ENCODE data around the gene KYNU. TPM values are rescaled to one million over a fixed set of nuclear protein-coding genes. Genes with fewer than 3 reads are reported as not detected.

The KYNU gene
- total RNA-seq, 1 experiment from 2014 or later = 78.7 TPM

GRCh38 chr2:142997231-142997630 is 119.8 kb downstream of the KYNU start:
- Mint-ChIP-seq H3K9me3 (ENCODE audit: low read depth, unreplicated experiment) (no peaks in the 10 kb centered on the region), H3K27ac (ENCODE audit: unreplicated experiment) (no peak overlapping the region), H3K36me3 (ENCODE audit: insufficient read depth, unreplicated experiment) (peaks cover 5% of the 10 kb centered on the region), H3K27me3 (ENCODE audit: unreplicated experiment) (no peaks in the 10 kb centered on the region), H3K4me3 (ENCODE audit: low read depth, unreplicated experiment) (no peak overlapping the region), H3K4me1 (ENCODE audit: low read depth, unreplicated experiment) (peaks cover 9% of the 10 kb centered on the region)
- TF ChIP-seq CTCF (IDR thresholded peaks at IDR 0.05; ENCODE audit: unreplicated experiment) = no peak
- DNase-seq = no peak
- no TSS peak for BruUV-seq (replicated peaks)
- intact Hi-C loops (cut with micrococcal nuclease; ENCODE audit: unreplicated experiment) = no loop called here
- CTCF ChIA-PET = no interaction called here

GRCh38 chr2:143000599-143000998 is 123.1 kb downstream of the KYNU start:
- H3K9me3 Mint-ChIP-seq (ENCODE audit: low read depth, unreplicated experiment) = peaks cover 2% of the 10 kb centered on the region
- CTCF ChIA-PET = no interaction called here
- no peak for DNase-seq
- no peak for TF ChIP-seq CTCF (IDR thresholded peaks at IDR 0.05; ENCODE audit: unreplicated experiment)
- peaks cover 16% of the 10 kb centered on the region for H3K36me3 Mint-ChIP-seq (ENCODE audit: insufficient read depth, unreplicated experiment)
- no peak overlapping the region for H3K27ac Mint-ChIP-seq (ENCODE audit: unreplicated experiment)
- intact Hi-C loops (cut with micrococcal nuclease; ENCODE audit: unreplicated experiment) = no loop called here
- BruUV-seq (replicated peaks) = no TSS peak
- H3K27me3 Mint-ChIP-seq (ENCODE audit: unreplicated experiment) = no peaks in the 10 kb centered on the region
- H3K4me1 Mint-ChIP-seq (ENCODE audit: low read depth, unreplicated experiment) = peaks cover 9% of the 10 kb centered on the region
- no peak overlapping the region for H3K4me3 Mint-ChIP-seq (ENCODE audit: low read depth, unreplicated experiment)

- CTCF ChIA-PET = no interaction called here
- Mint-ChIP-seq H3K4me1 (ENCODE audit: low read depth, unreplicated experiment) (peaks cover 9% of the 10 kb centered on the region), H3K9me3 (ENCODE audit: low read depth, unreplicated experiment) (peaks cover 2% of the 10 kb centered on the region), H3K27ac (ENCODE audit: unreplicated experiment) (no peak overlapping the region), H3K4me3 (ENCODE audit: low read depth, unreplicated experiment) (no peak overlapping the region), H3K27me3 (ENCODE audit: unreplicated experiment) (no peaks in the 10 kb centered on the region), H3K36me3 (ENCODE audit: insufficient read depth, unreplicated experiment) (peaks cover 20% of the 10 kb centered on the region)
- intact Hi-C loops (cut with micrococcal nuclease; ENCODE audit: unreplicated experiment) = no loop called here
- TF ChIP-seq CTCF (IDR thresholded peaks at IDR 0.05; ENCODE audit: unreplicated experiment) = no peak
- no peak for DNase-seq
- no TSS peak for BruUV-seq (replicated peaks)
Observed at GRCh38 chr2:143001501-143001900, 124.0 kb downstream of the KYNU start.

GRCh38 chr2:143015656-143016055 is 138.2 kb downstream of the KYNU start:
- intact Hi-C loops (cut with micrococcal nuclease; ENCODE audit: unreplicated experiment) = no loop called here
- H3K4me1 Mint-ChIP-seq (ENCODE audit: low read depth, unreplicated experiment) = no peaks in the 10 kb centered on the region
- CTCF ChIA-PET = no interaction called here
- H3K9me3 Mint-ChIP-seq (ENCODE audit: low read depth, unreplicated experiment) = no peaks in the 10 kb centered on the region
- no peak overlapping the region for H3K4me3 Mint-ChIP-seq (ENCODE audit: low read depth, unreplicated experiment)
- H3K36me3 Mint-ChIP-seq (ENCODE audit: insufficient read depth, unreplicated experiment) = no peaks in the 10 kb centered on the region
- H3K27me3 Mint-ChIP-seq (ENCODE audit: unreplicated experiment) = no peaks in the 10 kb centered on the region
- no TSS peak for BruUV-seq (replicated peaks)
- TF ChIP-seq CTCF (IDR thresholded peaks at IDR 0.05; ENCODE audit: unreplicated experiment) = no peak
- DNase-seq = no peak
- no peak overlapping the region for H3K27ac Mint-ChIP-seq (ENCODE audit: unreplicated experiment)
